Measurements from ENCODE around the gene FLOT2. TPM values are rescaled to one million over a fixed set of nuclear protein-coding genes. Genes with fewer than 3 reads are reported as not detected.

Gene FLOT2
- total RNA-seq, 1 experiment from 2014 or later: 98.1 TPM

GRCh38 chr17:28867276-28867675 is 30.3 kb downstream of the FLOT2 start:
- no peak overlapping the region for H3K4me3 ChIP-seq (replicated peaks in 1 of 2; ENCODE audit: low read depth in 1 of 2, low read length in 2 of 2)
- no peaks in the 10 kb centered on the region for H3K9me2 ChIP-seq (ENCODE audit: insufficient read depth)
- H3K36me3 ChIP-seq (ENCODE audit: control insufficient read depth in 1 of 2, insufficient read depth in 2 of 2, low read length in 2 of 2): no peaks in the 10 kb centered on the region
- ChIA-PET POLR2A (no interaction called here), RAD21 (ENCODE audit: low non-redundant PET in 1 of 2, low total read pairs in 2 of 2, uncharacterized antibody in 2 of 2, unreplicated experiment in 2 of 2) (no interaction called here), CTCF (no interaction called here)
- no peaks in the 10 kb centered on the region for H3K4me1 ChIP-seq (ENCODE audit: control insufficient read depth in 1 of 2, insufficient read depth in 2 of 2, low read length in 2 of 2)
- H3K9me3 ChIP-seq (ENCODE audit: control insufficient read depth in 1 of 2, insufficient read depth in 1 of 2, low read depth in 1 of 2, low read length in 2 of 2): no peaks in the 10 kb centered on the region
- intact Hi-C loops (cut with micrococcal nuclease): no loop called here
- H3K9ac ChIP-seq (ENCODE audit: low read length): no peak overlapping the region
- no peak overlapping the region for H3K4me2 ChIP-seq (ENCODE audit: low read length)
- BruUV-seq (replicated peaks): no TSS peak
- no peak overlapping the region for H3K27ac ChIP-seq (ENCODE audit: low read depth, low read length)
- H3K79me2 ChIP-seq (ENCODE audit: insufficient read depth, low read length): no peaks in the 10 kb centered on the region
- no peaks in the 10 kb centered on the region for H3K27me3 ChIP-seq (ENCODE audit: insufficient read depth, low read length)
- no peak for ATAC-seq
- no peaks in the 10 kb centered on the region for H4K20me1 ChIP-seq (ENCODE audit: insufficient read depth)
- no peak for DNase-seq (ENCODE audit: low read depth, low spot score)
- H2AFZ ChIP-seq (ENCODE audit: low read depth, low read length, poor library complexity, severe bottlenecking): no peak overlapping the region
- TF ChIP-seq SIN3A (IDR thresholded peaks at IDR 0.05; ENCODE audit: low read depth): no peak
- TF ChIP-seq CBX3 (IDR thresholded peaks at IDR 0.05; ENCODE audit: low read depth): no peak
- TF ChIP-seq JUND (IDR thresholded peaks at IDR 0.05): no peak
- no peak for TF ChIP-seq MAX (IDR thresholded peaks at IDR 0.05)
- no peak for TF ChIP-seq ZNF274 (IDR thresholded peaks at IDR 0.05; ENCODE audit: low read depth, low read length)
- no peak for TF ChIP-seq FOSL1 (IDR thresholded peaks at IDR 0.05; ENCODE audit: low read depth)
- TF ChIP-seq POLR2AphosphoS5 (IDR thresholded peaks at IDR 0.05; ENCODE audit: low read depth, low read length): no peak
- TF ChIP-seq ZBTB33 (IDR thresholded peaks at IDR 0.05; ENCODE audit: extremely low read depth, insufficient replicate concordance, low read length): no peak
- no peak for TF ChIP-seq POLR2A (IDR thresholded peaks at IDR 0.05; ENCODE audit: borderline replicate concordance, extremely low read depth, insufficient read depth, insufficient read length)
- TF ChIP-seq ZFX (IDR thresholded peaks at IDR 0.05): no peak
- no peak for TF ChIP-seq SP1 (IDR thresholded peaks at IDR 0.05; ENCODE audit: low read depth)
- TF ChIP-seq TCF7L2 (IDR thresholded peaks at IDR 0.05; ENCODE audit: borderline replicate concordance, extremely low read depth, insufficient read depth, insufficient read length): no peak
- TF ChIP-seq EZH2phosphoT487 (IDR thresholded peaks at IDR 0.05; ENCODE audit: borderline replicate concordance): no peak

Data from HCT116 (cell line).